Adrenal gland (tissue), 12 donors: Measurements from ENCODE around the gene NUDT16. TPM values are rescaled to one million over a fixed set of nuclear protein-coding genes. Genes with fewer than 3 reads are reported as not detected.
A peak's percentile ranks its signal among the peaks of the same experiment; 100 is the strongest.

ENCODE experiments used
- DNase-seq, 7 donors: peaks; one replicate each; pipeline ENCODE4 v3.0.0-alpha.2; 2019 to 2020
- H3K27ac ChIP-seq, 5 donors: fragments of 200-600 bp; sonication (generic) in 4 of 5; 1 replicate in 3 of 5; 2 replicates in 2 of 5; pipeline versions ENCODE4 v1.5.1 to v1.8.0; 2016 to 2020; ENCODE audit warnings: mild to moderate bottlenecking in 1 of 5
- H3K27me3 ChIP-seq: fragments of 200-600 bp; 2 replicates; pipeline ENCODE4 v1.8.0; 2021
- H3K36me3 ChIP-seq, 2 donors: fragments of 200-600 bp; replicated peaks in 1 of 2; 1 replicate in 1 of 2; 2 replicates in 1 of 2; pipeline versions ENCODE4 v1.5.1 to v1.8.0; 2018 to 2022
- H3K4me1 ChIP-seq, 2 donors: fragments of 200-600 bp; replicated peaks in 1 of 2; 1 replicate in 1 of 2; 2 replicates in 1 of 2; pipeline versions ENCODE4 v1.5.1 to v1.8.0; 2018 to 2021
- H3K4me3 ChIP-seq, 4 donors: fragments of 200-600 bp; sonication (generic) in 3 of 4; one replicate each; pipeline ENCODE4 v1.5.1; 2016 to 2018
- H3K9me3 ChIP-seq, 3 donors: fragments of 200-600 bp; sonication (generic) in 1 of 3; replicated peaks in 1 of 3; 1 replicate in 2 of 3; 2 replicates in 1 of 3; pipeline versions ENCODE4 v1.5.1 to v1.8.0; 2016 to 2021
- POLR2A ChIP-seq, 2 donors: fragments of 450-650 bp; IDR thresholded peaks; one replicate each; pipeline ENCODE4 v1.6.1; 2017; ENCODE audit warnings: antibody characterized with exemption in 2 of 2, mild to moderate bottlenecking in 2 of 2, moderate library complexity in 1 of 2
- WGBS, 4 donors: extraction: QIAGEN DNeasy Blood & Tissue Kit in 2 of 4; methylation state at CpG; one replicate each; pipeline versions ENCODE4 v1.1.5 to v1.1.7; 2013 to 2017; 5-methylcytosine and 5-hydroxymethylcytosine counted together
- intact Hi-C, 2 donors: fragments of 100-400 bp; cut with DNase I; formaldehyde crosslinking; loops; one replicate each; pipeline versions ENCODE4 v1.14.1 to v1.15.0; 2022 to 2023
- polyA plus RNA-seq, 3 donors: library from polyadenylated mRNA; stranded (reverse); fragments of 200-250 nt in 2 of 3; fragments of 350-450 nt in 1 of 3; fragmentation: Illumina TruSeq in 1 of 3; extraction: RNeasy Lipid Tissue Mini Kit (QIAGEN cat#74804) in 1 of 3; gene quantifications; one replicate each; pipeline ENCODE4 v1.2.3, GENCODE V29; 2013 to 2014
- total RNA-seq, 9 donors: library from RNA; depleted of rRNA in 4 of 9; stranded (reverse); fragments of >200 nt in 4 of 9; fragments of 120-200 nt in 1 of 9; fragmentation: NEBNext Ultra II Directional in 1 of 9; extraction: Animal tissue kit (Norgen Biotek cat#: 25700) in 1 of 9; gene quantifications; one replicate each; pipeline versions ENCODE4 v1.1.0 to v1.2.4, GENCODE V29; 2013 to 2023
- TF ChIP-seq, protein P1 (sequence below), 6 experiments: fragments of 450-650 bp in 4 of 6; fragments of 200-600 bp in 2 of 6; sonication (generic) in 1 of 6; IDR thresholded peaks; 1 replicate in 5 of 6; 2 replicates in 1 of 6; pipeline versions ENCODE4 v1.5.1 to v1.8.0; 2016 to 2021; ENCODE audit warnings: antibody characterized with exemption in 6 of 6, mild to moderate bottlenecking in 2 of 6, moderate library complexity in 1 of 6
- donor health status: healthy with polysubstance abuse.
- donor health status: Bipolar disorder and iron deficiency.
- donor health status: DM: yes; HTN: yes; CAD: no.
- donor health status: DM: no; HTN: no; CAD: no.
- donor health status: DM: no; HTN: no; CAD: no.
- donor health status: DM: yes; HTN: yes; CAD: no.

The NUDT16 gene
- total and polyA plus RNA-seq, 12 donors, result 13.6 to 42.2 (median 22.4) TPM

DNA sequence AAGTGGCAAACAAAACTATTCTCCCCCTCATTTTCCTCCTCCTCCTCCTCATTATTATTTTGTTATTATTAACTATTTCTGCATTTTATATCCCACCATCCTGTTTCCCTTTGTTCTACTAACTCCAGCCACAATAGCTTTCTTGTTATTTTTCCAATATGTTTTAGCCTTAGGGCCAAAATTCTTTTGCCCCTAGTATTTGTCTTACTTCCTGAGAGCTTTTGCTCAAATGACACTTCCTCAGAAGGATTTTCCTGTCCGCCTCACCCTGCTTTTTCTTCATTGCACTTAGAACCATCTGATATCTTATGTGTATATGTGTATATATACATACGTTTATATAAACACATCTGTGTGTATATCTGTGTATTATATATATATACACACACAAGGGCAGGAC is 32.7 kb upstream of the NUDT16 start:
- Histone ChIP-seq H3K4me1 (peaks cover 0 to 14% of the 10 kb centered on the region in 2 donors), H3K9me3 (no peaks in the 10 kb centered on the region), H3K36me3 (no peaks in the 10 kb centered on the region), H3K4me3 (no peak overlapping the region), H3K27ac (peak overlapping the region in 1 of 5 donors; percentile 65), H3K27me3 (no peaks in the 10 kb centered on the region)
- intact Hi-C loops, result no loop called here
- DNase-seq, result no peak
- TF ChIP-seq, protein P1, sequence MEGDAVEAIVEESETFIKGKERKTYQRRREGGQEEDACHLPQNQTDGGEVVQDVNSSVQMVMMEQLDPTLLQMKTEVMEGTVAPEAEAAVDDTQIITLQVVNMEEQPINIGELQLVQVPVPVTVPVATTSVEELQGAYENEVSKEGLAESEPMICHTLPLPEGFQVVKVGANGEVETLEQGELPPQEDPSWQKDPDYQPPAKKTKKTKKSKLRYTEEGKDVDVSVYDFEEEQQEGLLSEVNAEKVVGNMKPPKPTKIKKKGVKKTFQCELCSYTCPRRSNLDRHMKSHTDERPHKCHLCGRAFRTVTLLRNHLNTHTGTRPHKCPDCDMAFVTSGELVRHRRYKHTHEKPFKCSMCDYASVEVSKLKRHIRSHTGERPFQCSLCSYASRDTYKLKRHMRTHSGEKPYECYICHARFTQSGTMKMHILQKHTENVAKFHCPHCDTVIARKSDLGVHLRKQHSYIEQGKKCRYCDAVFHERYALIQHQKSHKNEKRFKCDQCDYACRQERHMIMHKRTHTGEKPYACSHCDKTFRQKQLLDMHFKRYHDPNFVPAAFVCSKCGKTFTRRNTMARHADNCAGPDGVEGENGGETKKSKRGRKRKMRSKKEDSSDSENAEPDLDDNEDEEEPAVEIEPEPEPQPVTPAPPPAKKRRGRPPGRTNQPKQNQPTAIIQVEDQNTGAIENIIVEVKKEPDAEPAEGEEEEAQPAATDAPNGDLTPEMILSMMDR (IDR thresholded peaks at IDR 0.05), result no peak
- no peak for TF ChIP-seq POLR2A (IDR thresholded peaks at IDR 0.05)
- 78 to 89% (median 86%) methylated on average over 2 of the region's 2 CpGs for WGBS, 4 donors

DNA sequence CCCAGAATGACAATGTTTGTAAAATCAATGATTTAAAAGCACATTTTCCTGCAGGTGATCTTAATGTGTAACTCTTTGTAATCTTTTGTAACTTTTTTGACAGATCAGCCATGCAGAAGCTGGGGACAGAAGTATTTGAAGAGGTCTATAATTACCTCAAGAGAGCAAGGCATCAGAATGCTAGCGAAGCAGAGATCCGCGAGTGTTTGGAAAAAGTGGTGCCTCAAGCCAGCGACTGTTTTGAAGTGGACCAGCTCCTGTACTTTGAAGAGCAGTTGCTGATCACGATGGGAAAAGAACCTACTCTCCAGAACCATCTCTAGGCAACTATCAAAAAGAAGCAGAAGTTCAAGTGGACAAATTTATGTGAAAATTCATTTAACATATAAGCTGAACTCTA is 32.1 kb upstream of the NUDT16 start:
- H3K9me3 ChIP-seq, result no peaks in the 10 kb centered on the region
- no peak for DNase-seq
- no peak for TF ChIP-seq POLR2A (IDR thresholded peaks at IDR 0.05)
- TF ChIP-seq, protein P1 (IDR thresholded peaks at IDR 0.05), result no peak
- no peaks in the 10 kb centered on the region for H3K27me3 ChIP-seq
- peak overlapping the region in 4 of 5 donors; percentile 15 to 71 (median 63) for H3K27ac ChIP-seq
- H3K36me3 ChIP-seq, result no peaks in the 10 kb centered on the region
- no peak overlapping the region for H3K4me3 ChIP-seq
- WGBS, 4 donors, result 90 to 94% (median 92%) methylated on average over 5 of the region's 5 CpGs
- peaks cover 0 to 14% of the 10 kb centered on the region in 2 donors for H3K4me1 ChIP-seq
- intact Hi-C loops, result no loop called here

DNA sequence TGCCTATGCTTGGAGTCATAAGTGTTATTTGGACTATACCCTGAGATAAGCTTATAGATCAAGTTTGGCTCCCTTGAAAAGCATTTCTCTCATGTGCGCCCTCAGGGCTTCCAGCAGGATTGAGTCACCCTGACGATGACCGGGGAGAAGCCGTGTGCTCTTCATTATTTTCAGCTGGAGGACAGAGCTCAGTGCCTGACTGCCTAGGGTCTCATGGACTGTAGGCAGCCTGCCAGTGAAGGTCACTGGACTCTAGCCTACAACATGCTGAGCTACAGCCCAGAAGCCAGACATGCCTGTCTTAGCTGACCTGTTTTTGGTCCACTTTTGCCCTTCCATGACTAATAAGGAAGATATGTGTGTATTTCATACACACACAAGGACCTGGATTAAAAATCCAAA is 31.6 kb upstream of the NUDT16 start:
- H3K4me3 ChIP-seq, result no peak overlapping the region
- peaks cover 0 to 14% of the 10 kb centered on the region in 2 donors for H3K4me1 ChIP-seq
- no peaks in the 10 kb centered on the region for H3K27me3 ChIP-seq
- H3K36me3 ChIP-seq, result no peaks in the 10 kb centered on the region
- H3K9me3 ChIP-seq, result no peaks in the 10 kb centered on the region
- peak overlapping the region in 4 of 5 donors; percentile 15 to 71 (median 63) for H3K27ac ChIP-seq
- intact Hi-C loops, result no loop called here
- TF ChIP-seq, protein P1 (IDR thresholded peaks at IDR 0.05), result no peak
- no peak for TF ChIP-seq POLR2A (IDR thresholded peaks at IDR 0.05)
- DNase-seq, result peak; percentile 79 to 94 (median 89)
- WGBS, 4 donors, result 41 to 48% (median 43%) methylated on average over 3 to 4 of the region's 4 CpGs; no CpG with 5 or more reads in 1 of the 4 donors

DNA sequence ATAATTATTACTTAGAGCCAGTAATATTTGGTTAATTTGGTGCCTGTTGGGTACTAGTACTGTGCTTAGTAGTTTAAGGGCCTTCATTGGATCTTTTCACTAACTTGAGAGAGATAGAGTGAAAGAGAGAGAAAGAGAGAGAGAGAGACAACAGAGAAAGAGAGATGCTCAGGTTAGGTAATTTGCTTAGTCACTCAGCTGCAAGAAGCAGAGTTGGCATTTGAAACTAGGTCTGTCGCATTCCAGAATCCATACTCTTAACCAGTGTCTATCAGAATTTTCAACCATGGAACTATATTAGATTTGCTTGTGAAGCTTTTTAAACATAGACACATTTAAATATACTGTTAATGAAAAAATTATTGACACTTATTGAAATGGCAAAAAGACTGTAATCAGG is 31.1 kb upstream of the NUDT16 start:
- peak overlapping the region in 3 of 5 donors; percentile 61 to 71 (median 65) for H3K27ac ChIP-seq
- no peaks in the 10 kb centered on the region for H3K27me3 ChIP-seq
- no peaks in the 10 kb centered on the region for H3K36me3 ChIP-seq
- intact Hi-C loops, result no loop called here
- 62 to 66% (median 64%) methylated on average over 1 of the region's 1 CpG for WGBS, 4 donors
- H3K9me3 ChIP-seq, result no peaks in the 10 kb centered on the region
- no peak overlapping the region for H3K4me3 ChIP-seq
- peaks cover 0 to 14% of the 10 kb centered on the region in 2 donors for H3K4me1 ChIP-seq
- no peak for DNase-seq
- TF ChIP-seq, protein P1 (IDR thresholded peaks at IDR 0.05), result no peak
- TF ChIP-seq POLR2A (IDR thresholded peaks at IDR 0.05), result no peak
